ENCODE results near the gene ADGRG6.

- TF ChIP-seq EP300 (IDR thresholded peaks at IDR 0.05; ENCODE audit: borderline replicate concordance in 1 of 2, low read depth in 2 of 2, low read length in 2 of 2) (no peak), BRCA1 (IDR thresholded peaks at IDR 0.05; ENCODE audit: low read depth, low read length) (no peak), CTCF (IDR thresholded peaks at IDR 0.05; ENCODE audit: control extremely low read depth in 1 of 3, insufficient read depth in 1 of 3, low read depth in 1 of 3, low read length in 3 of 3) (no peak), ASH2L (IDR thresholded peaks at IDR 0.05; ENCODE audit: low read length) (no peak), POLR2A (IDR thresholded peaks at IDR 0.05; ENCODE audit: control extremely low read depth in 1 of 2, low read depth in 2 of 2, low read length in 2 of 2) (no peak), EZH2 (IDR thresholded peaks at IDR 0.05; ENCODE audit: low read depth, low read length, severe bottlenecking) (no peak), SRF (IDR thresholded peaks at IDR 0.05; ENCODE audit: low read depth, low read length) (no peak), YY1 (IDR thresholded peaks at IDR 0.05; ENCODE audit: low read depth, low read length) (no peak), CREB1 (IDR thresholded peaks at IDR 0.05) (no peak), SIRT6 (IDR thresholded peaks at IDR 0.05; ENCODE audit: low read length) (no peak), SP2 (IDR thresholded peaks at IDR 0.05; ENCODE audit: low read length) (no peak), GABPA (IDR thresholded peaks at IDR 0.05; ENCODE audit: borderline replicate concordance, insufficient read depth, low read length) (no peak)
Observed at GRCh38 chr6:142374091-142374770, 72.4 kb downstream of the ADGRG6 start.

Measured in H1 (cell line).